GM18502 (cell line): Measurements from ENCODE around the gene GRB10.

ENCODE experiments used
- ATAC-seq: cut with Tn5 transposase; IDR thresholded peaks from one replicate; pipeline ENCODE4 v1.9.1; 2021; ENCODE audit warnings: mild to moderate bottlenecking; ENCODE audit not compliant: unreplicated experiment, poor library complexity

The GRB10 gene

GRCh38 chr7:50805447-50806125, 22.9 kb upstream of the GRB10 start:
- ATAC-seq = no peak

- no peak for ATAC-seq
These were observed 21.0 kb upstream of the GRB10 start for GRCh38 chr7:50803359-50804337.

GRCh38 chr7:50801907-50802306, 19.2 kb upstream of the GRB10 start:
- ATAC-seq = no peak

- ATAC-seq = no peak
These were observed 17.2 kb upstream of the GRB10 start for GRCh38 chr7:50799873-50800272.

GRCh38 chr7:50798126-50798525, 15.4 kb upstream of the GRB10 start:
- no peak for ATAC-seq

GRCh38 chr7:50795831-50796230, 13.1 kb upstream of the GRB10 start:
- no peak for ATAC-seq

GRCh38 chr7:50795253-50795652, 12.6 kb upstream of the GRB10 start:
- no peak for ATAC-seq

GRCh38 chr7:50793947-50794570, 11.4 kb upstream of the GRB10 start:
- no peak for ATAC-seq

GRCh38 chr7:50793120-50793946, 10.6 kb upstream of the GRB10 start:
- no peak for ATAC-seq

- no peak for ATAC-seq
These were observed 9.8 kb upstream of the GRB10 start for GRCh38 chr7:50792342-50793119.

- ATAC-seq = no peak
These were observed 9.2 kb upstream of the GRB10 start for GRCh38 chr7:50791938-50792341.

GRCh38 chr7:50791363-50791937, 8.8 kb upstream of the GRB10 start:
- no peak for ATAC-seq

GRCh38 chr7:50790381-50790780, 7.7 kb upstream of the GRB10 start:
- ATAC-seq = no peak

GRCh38 chr7:50788382-50788781, 5.7 kb upstream of the GRB10 start:
- ATAC-seq = no peak

- ATAC-seq = no peak
These were observed 5.1 kb upstream of the GRB10 start for GRCh38 chr7:50787825-50788224.

- ATAC-seq = no peak
These were observed 2.6 kb upstream of the GRB10 start for GRCh38 chr7:50785346-50785745.

GRCh38 chr7:50783801-50784507, 1.3 kb upstream of the GRB10 start:
- no peak for ATAC-seq

- no peak for ATAC-seq
These were observed 607 bp upstream of the GRB10 start for GRCh38 chr7:50783303-50783702.
